Stimulated activated CD4-positive, alpha-beta T cell treated with anti-CD3 and anti-CD28 coated beads, Interleukin-1b, Interleukin-23, amount 100 ng/mL, for 4 hours (primary cell): ENCODE data around the gene CDC27.
"Not testable (repeated sequence)": the region's sequence is repeated elsewhere in the genome, so short reads cannot be mapped to it uniquely, and the experiment has no call there.

Experiments
- DNase-seq, 2 donors: peaks; one replicate each; pipeline ENCODE4 v3.0.0-alpha.2; 2020; ENCODE audit warnings: low read depth in 2 of 2

The CDC27 gene

DNA sequence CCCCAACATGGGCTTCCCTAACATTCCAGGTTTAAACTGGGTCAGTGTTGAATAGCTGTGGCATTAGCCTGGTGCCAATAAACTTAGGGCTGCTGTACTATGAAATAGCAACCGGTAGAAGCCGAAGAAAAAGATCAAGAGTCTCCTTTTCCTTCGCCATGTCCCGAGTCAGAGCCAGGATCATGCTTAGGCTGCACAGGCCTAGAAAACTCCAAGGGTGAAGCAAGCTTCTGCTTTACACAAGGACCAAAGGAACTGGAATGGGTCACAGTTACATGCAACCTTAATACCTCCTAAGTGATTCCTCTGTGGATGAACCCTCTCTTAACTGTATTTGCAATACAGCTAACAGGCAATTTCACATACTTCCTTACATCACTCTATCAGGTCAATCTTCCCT lies 115.5 kb downstream of the CDC27 start:
- DNase-seq = not testable (repeated sequence)

DNA sequence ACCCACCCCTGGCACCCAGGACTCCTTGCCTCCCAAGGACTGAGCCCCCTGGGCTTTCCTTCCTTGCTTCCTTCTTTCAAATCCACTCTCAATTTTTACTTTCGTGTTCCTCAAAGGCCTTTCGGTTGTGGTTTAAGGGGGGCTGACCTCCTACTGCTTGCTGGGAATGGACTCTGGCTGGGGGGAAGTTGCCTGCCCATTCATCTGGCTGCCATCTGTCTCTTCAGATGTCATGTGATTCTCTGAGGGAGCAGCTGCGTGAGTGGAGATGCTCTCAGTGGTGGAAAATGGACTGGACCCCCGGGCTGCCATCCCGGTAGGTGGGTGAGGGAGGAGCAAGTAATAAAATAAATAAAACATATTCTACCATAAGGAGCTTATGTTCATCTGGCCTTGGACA lies 116.2 kb downstream of the CDC27 start:
- DNase-seq = no peak

DNA sequence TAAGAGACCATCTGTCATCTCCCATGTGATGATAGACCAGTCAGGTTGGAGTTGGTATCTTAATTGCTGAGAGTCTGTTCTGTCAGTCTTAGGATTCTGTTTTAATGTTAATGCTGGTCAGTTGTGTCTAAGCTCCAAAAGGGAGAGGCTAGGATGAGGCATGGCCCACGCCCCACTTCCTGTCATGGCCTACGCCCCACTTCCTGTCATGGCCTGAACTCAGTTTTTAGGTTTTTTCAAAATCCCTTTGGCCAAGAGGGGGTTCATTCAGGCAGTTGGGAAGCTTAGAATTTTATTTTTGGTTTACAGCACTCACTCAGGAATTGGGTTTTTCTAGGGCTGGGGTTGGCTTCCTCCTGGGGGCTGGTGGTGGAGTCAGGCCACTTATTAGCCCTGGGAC lies 117.9 kb downstream of the CDC27 start:
- not testable (repeated sequence) for DNase-seq

DNA sequence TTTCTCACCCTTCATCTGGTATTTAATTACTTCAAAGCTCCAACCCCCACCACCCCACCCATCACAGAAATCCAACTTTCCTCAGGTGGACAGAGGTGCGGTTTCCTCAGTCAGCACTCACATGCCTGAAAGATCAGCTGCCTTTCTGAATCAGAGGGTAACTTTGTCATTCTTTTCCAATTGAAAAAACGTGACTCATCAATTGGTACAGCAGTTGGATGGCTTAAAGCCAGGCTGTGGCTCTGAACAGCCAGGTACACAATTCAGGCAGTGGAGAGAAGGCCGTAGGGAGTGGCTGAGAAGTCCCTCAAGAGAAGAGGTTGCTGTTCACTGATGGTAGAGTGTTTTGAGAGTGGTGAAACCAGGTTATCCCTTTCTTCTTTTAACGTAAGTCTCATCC lies 118.8 kb downstream of the CDC27 start:
- not testable (repeated sequence) for DNase-seq
